Psoas muscle (tissue), 8 donors: Measurements from ENCODE around the gene ACTL8. TPM values are rescaled to one million over a fixed set of nuclear protein-coding genes. Genes with fewer than 3 reads are reported as not detected.

Experiments
- ATAC-seq, 4 donors: fragments of 200-7000 bp; cut with Tn5 transposase; one replicate each; pipeline ENCODE4 v1.9.1; 2020; ENCODE audit warnings: moderate library complexity in 3 of 4, mild to moderate bottlenecking in 2 of 4
- DNase-seq, 2 donors: peaks; one replicate each; pipeline ENCODE4 v3.0.0-alpha.2; 2020
- H3K27ac ChIP-seq: fragments of 200-600 bp; one replicate; pipeline ENCODE4 v1.8.0; 2022
- H3K27me3 ChIP-seq, 3 donors: fragments of 200-600 bp in 1 of 3; one replicate each; pipeline versions ENCODE4 v1.6.1 to v1.8.0; 2013 to 2022; ENCODE audit warnings: low read length in 2 of 3, mild to moderate bottlenecking in 2 of 3, moderate library complexity in 1 of 3; ENCODE audit not compliant: insufficient read depth in 3 of 3
- H3K36me3 ChIP-seq, 2 donors: fragments of 200-600 bp in 1 of 2; one replicate each; pipeline versions ENCODE4 v1.6.1 to v1.8.0; 2013 to 2022; ENCODE audit warnings: low read depth in 1 of 2, mild to moderate bottlenecking in 1 of 2, moderate library complexity in 1 of 2; ENCODE audit not compliant: insufficient read depth in 1 of 2
- H3K4me1 ChIP-seq: fragments of 200-600 bp; one replicate; pipeline ENCODE4 v1.8.0; 2022
- H3K4me3 ChIP-seq: fragments of 200-600 bp; one replicate; pipeline ENCODE4 v1.8.0; 2022; ENCODE audit warnings: mild to moderate bottlenecking
- H3K9me3 ChIP-seq: fragments of 200-600 bp; one replicate; pipeline ENCODE4 v1.8.0; 2022
- CTCF ChIP-seq: fragments of 200-600 bp; IDR thresholded peaks from one replicate; pipeline ENCODE4 v1.8.0; 2022; ENCODE audit warnings: antibody characterized with exemption
- WGBS, 3 donors: extraction: QIAGEN DNeasy Blood & Tissue Kit; methylation state at CpG; one replicate each; pipeline versions ENCODE4 v1.1.6 to v1.1.7; 2013; 5-methylcytosine and 5-hydroxymethylcytosine counted together
- intact Hi-C, 2 donors: fragments of 100-400 bp; cut with DNase I; formaldehyde crosslinking; loops; one replicate each; pipeline versions ENCODE4 v1.11.0 to v1.14.2; 2022
- polyA plus RNA-seq, 3 donors: library from polyadenylated mRNA; stranded (reverse); fragments of 200-250 nt; gene quantifications; one replicate each; pipeline ENCODE4 v1.2.3, GENCODE V29; 2013
- total RNA-seq, 4 donors: library from RNA; stranded (reverse); fragmentation: NEBNext Ultra II Directional in 2 of 4; extraction: Animal tissue kit (Norgen Biotek cat#: 25700) in 2 of 4; gene quantifications; one replicate each; pipeline versions ENCODE4 v1.2.1 to v1.2.4, GENCODE V29; 2021 to 2023
- donor health status: healthy with polysubstance abuse.
- donor health status: DM: no; HTN: no; CAD: no; lungs with moderate emphysema.
- donor health status: Bipolar disorder and iron deficiency.
- donor health status: healthy.
- donor health status: DM: yes; HTN: yes; CAD: no.
- donor health status: DM: no; HTN: no; CAD: no.
- donor health status: DM: no; HTN: no; CAD: no.
- donor health status: DM: yes; HTN: yes; CAD: no.

Gene ACTL8
- total and polyA plus RNA-seq, 7 donors = not detected

- intact Hi-C loops = no loop called here
- 42 to 53% (median 52%) methylated on average over 3 of the region's 3 CpGs for WGBS, 3 donors
- ATAC-seq (no peak), DNase-seq (no peak)
- no peak for TF ChIP-seq CTCF
- Histone ChIP-seq H3K27me3 (peaks cover 0 to 9% (median 8%) of the 10 kb centered on the region in 3 donors), H3K4me3 (no peak overlapping the region), H3K36me3 (no peaks in the 10 kb centered on the region), H3K27ac (no peak overlapping the region), H3K9me3 (no peaks in the 10 kb centered on the region), H3K4me1 (no peaks in the 10 kb centered on the region)
These were observed 92.0 kb downstream of the ACTL8 start for GRCh38 chr1:17847111-17847510.

DNA sequence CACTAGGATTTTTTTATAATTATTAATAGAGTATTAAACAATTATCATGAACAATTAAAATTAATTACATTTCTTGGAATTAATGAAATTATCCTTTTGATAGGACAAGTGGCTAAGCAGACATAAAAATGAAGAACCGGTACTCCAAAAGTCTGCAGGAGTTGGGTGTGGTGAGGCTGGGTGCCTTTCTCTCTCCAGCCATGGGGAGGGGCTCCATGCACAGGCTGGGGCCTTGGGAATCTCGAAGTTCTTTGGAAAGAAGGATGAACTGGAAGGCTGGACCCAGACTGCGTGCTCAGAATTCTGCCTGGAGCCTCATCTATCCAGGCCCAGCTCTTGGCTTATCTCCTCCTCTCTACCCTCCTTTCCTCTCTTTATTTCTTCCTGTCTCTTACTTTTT, 94.1 kb downstream of the ACTL8 start:
- Histone ChIP-seq H3K27ac (no peak overlapping the region), H3K4me3 (no peak overlapping the region), H3K4me1 (no peaks in the 10 kb centered on the region), H3K9me3 (no peaks in the 10 kb centered on the region), H3K27me3 (peaks cover 0 to 9% (median 8%) of the 10 kb centered on the region in 3 donors), H3K36me3 (no peaks in the 10 kb centered on the region)
- no peak for TF ChIP-seq CTCF
- intact Hi-C loops = no loop called here
- DNase-seq (no peak), ATAC-seq (no peak)
- 82 to 87% (median 84%) methylated on average over 3 of the region's 3 CpGs for WGBS, 3 donors

- 60 to 67% (median 62%) methylated on average over 8 of the region's 8 CpGs for WGBS, 3 donors
- no peaks in the 10 kb centered on the region for H3K4me1 ChIP-seq
- ATAC-seq (no peak), DNase-seq (no peak)
- no peaks in the 10 kb centered on the region for H3K9me3 ChIP-seq
- TF ChIP-seq CTCF = no peak
- intact Hi-C loops = no loop called here
- H3K27me3 ChIP-seq = peaks cover 0 to 10% (median 9%) of the 10 kb centered on the region in 3 donors
- H3K36me3 ChIP-seq = no peaks in the 10 kb centered on the region
- no peak overlapping the region for H3K27ac ChIP-seq
- H3K4me3 ChIP-seq = no peak overlapping the region
These were observed 95.9 kb downstream of the ACTL8 start for GRCh38 chr1:17851056-17851455.

DNA sequence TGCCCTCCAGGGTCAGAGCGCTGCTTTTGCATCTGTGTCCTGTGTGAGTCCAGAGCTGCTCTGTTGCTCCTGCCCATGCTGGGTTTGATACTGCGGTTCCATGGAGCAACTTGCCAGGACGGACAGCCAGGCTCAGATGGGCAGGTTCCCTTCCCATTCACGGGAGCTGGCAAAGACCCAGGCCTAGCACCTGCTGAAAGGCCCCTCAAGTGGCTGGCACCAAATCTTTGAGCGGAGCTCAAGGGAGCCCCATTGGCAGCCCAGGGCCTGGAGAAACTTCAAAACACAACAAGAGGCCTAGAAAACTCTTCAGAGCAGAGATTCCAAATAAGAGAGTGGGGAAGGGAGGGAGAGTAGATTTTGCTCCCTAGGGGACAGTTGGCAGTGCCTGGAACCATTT, 97.2 kb downstream of the ACTL8 start:
- no peak for ATAC-seq
- no peak for DNase-seq
- Histone ChIP-seq H3K9me3 (no peaks in the 10 kb centered on the region), H3K4me3 (no peak overlapping the region), H3K27ac (no peak overlapping the region), H3K4me1 (no peaks in the 10 kb centered on the region), H3K36me3 (no peaks in the 10 kb centered on the region), H3K27me3 (peaks cover 0 to 7% (median 6%) of the 10 kb centered on the region in 3 donors)
- intact Hi-C loops = no loop called here
- 73 to 78% (median 75%) methylated on average over 5 of the region's 5 CpGs for WGBS, 3 donors
- TF ChIP-seq CTCF = no peak

- H3K27me3 ChIP-seq = peaks cover 0 to 5% (median 0%) of the 10 kb centered on the region in 3 donors
- ATAC-seq = no peak
- H3K27ac ChIP-seq = no peak overlapping the region
- no peak for TF ChIP-seq CTCF
- 68 to 77% (median 75%) methylated on average over 11 of the region's 11 CpGs for WGBS, 3 donors
- no peak for DNase-seq
- H3K36me3 ChIP-seq = no peaks in the 10 kb centered on the region
- no peaks in the 10 kb centered on the region for H3K4me1 ChIP-seq
- intact Hi-C loops = no loop called here
- H3K9me3 ChIP-seq = no peaks in the 10 kb centered on the region
- H3K4me3 ChIP-seq = no peak overlapping the region
These were observed 98.3 kb downstream of the ACTL8 start for GRCh38 chr1:17853241-17853935.
